ENCODE results near the gene MTMR2. TPM values are rescaled to one million over a fixed set of nuclear protein-coding genes. Genes with fewer than 3 reads are reported as not detected.
A peak's percentile ranks its signal among the peaks of the same experiment; 100 is the strongest.

MTMR2 gene
- polyA plus RNA-seq, 1 of the 3 experiments (the other 2 are of a cell fraction): 8.6 TPM

GRCh38 chr11:95849087-95849825 is 74.7 kb downstream of the MTMR2 start:
- DNase-seq: peak; percentile 22
- TF ChIP-seq SIN3A (IDR thresholded peaks at IDR 0.05; ENCODE audit: borderline replicate concordance, low read depth, low read length) (no peak), CTCF (IDR thresholded peaks at IDR 0.05) (peak; percentile 70), MAX (IDR thresholded peaks at IDR 0.05; ENCODE audit: low read depth) (no peak), RAD21 (IDR thresholded peaks at IDR 0.05; ENCODE audit: low read length) (peak; percentile 64), FOXM1 (IDR thresholded peaks at IDR 0.05; ENCODE audit: low read depth) (no peak), MEF2A (IDR thresholded peaks at IDR 0.05; ENCODE audit: borderline replicate concordance, low read depth) (no peak), NFIC (IDR thresholded peaks at IDR 0.05; ENCODE audit: borderline replicate concordance) (peak; percentile 37; the same call in 1 of the 2 replicates), SMC3 (IDR thresholded peaks at IDR 0.05; ENCODE audit: low read depth, low read length) (peak; percentile 56), FOSL2 (IDR thresholded peaks at IDR 0.05; ENCODE audit: borderline replicate concordance, low read depth) (peak; percentile 49; the same call in 1 of the 2 replicates)
- no peak overlapping the region for H2AFZ ChIP-seq (ENCODE audit: low read depth)
- H3F3A ChIP-seq (replicated peaks; ENCODE audit: insufficient read depth): peaks cover 28% of the 10 kb centered on the region
- ChIA-PET CTCF (interaction anchor here (0.6 to 6.7 kb wide), 13 partner anchors 8 to 577 kb away, joined by 3 to 33 read pairs (median 3); partner anchors contain the start of gene MAML2), POLR2A (no interaction called here)
- H3K9me2 ChIP-seq: no peaks in the 10 kb centered on the region
- H3K27me3 ChIP-seq (ENCODE audit: insufficient read depth): no peaks in the 10 kb centered on the region
- H3K27ac ChIP-seq (ENCODE audit: low read depth in 2 of 2, low read length in 1 of 2): peak overlapping the region in 1 of 2 experiments; percentile 45; a peak in 2 of 4 replicates
- no peak overlapping the region for H3K4me2 ChIP-seq
- H3K9me3 ChIP-seq: no peaks in the 10 kb centered on the region
- H3K4me1 ChIP-seq (ENCODE audit: control insufficient read depth in 1 of 2, insufficient read depth in 2 of 2, low read depth in 1 of 2, low read length in 1 of 2): peaks cover 0 to 6% of the 10 kb centered on the region in 2 experiments; a peak in 2 of 4 replicates
- H3K4me3 ChIP-seq (ENCODE audit: low read depth in 2 of 2, low read length in 1 of 2): no peak overlapping the region; a peak in 1 of 4 replicates
- peaks cover 39 to 64% of the 10 kb centered on the region in 2 experiments for H3K36me3 ChIP-seq (replicated peaks in 1 of 2; ENCODE audit: control insufficient read depth in 1 of 2, insufficient read depth in 2 of 2, low read length in 1 of 2)
- no peaks in the 10 kb centered on the region for H3K79me2 ChIP-seq (ENCODE audit: insufficient read depth)
- H3K9ac ChIP-seq: no peak overlapping the region
- 81% methylated on average over 6 of the region's 6 CpGs for WGBS (ENCODE audit: low lambda C conversion rate)
- no peaks in the 10 kb centered on the region for H4K20me1 ChIP-seq (ENCODE audit: insufficient read depth)

- no peak overlapping the region for H3K4me3 ChIP-seq (ENCODE audit: low read depth in 2 of 2, low read length in 1 of 2)
- H3K36me3 ChIP-seq (replicated peaks in 1 of 2; ENCODE audit: control insufficient read depth in 1 of 2, insufficient read depth in 2 of 2, low read length in 1 of 2): peaks cover 52 to 82% of the 10 kb centered on the region in 2 experiments
- WGBS (ENCODE audit: low lambda C conversion rate): 95% methylated on average over 1 of the region's 1 CpG
- H2AFZ ChIP-seq (ENCODE audit: low read depth): no peak overlapping the region
- no peak overlapping the region; a peak in 1 of 4 replicates for H3K27ac ChIP-seq (ENCODE audit: low read depth in 2 of 2, low read length in 1 of 2)
- peaks cover 13% of the 10 kb centered on the region for H3F3A ChIP-seq (replicated peaks; ENCODE audit: insufficient read depth)
- POLR2A ChIA-PET: no interaction called here
- no peaks in the 10 kb centered on the region for H3K27me3 ChIP-seq (ENCODE audit: insufficient read depth)
- H3K79me2 ChIP-seq (ENCODE audit: insufficient read depth): no peaks in the 10 kb centered on the region
- TF ChIP-seq ZBTB33 (IDR thresholded peaks at IDR 0.05; ENCODE audit: borderline replicate concordance, low read depth): no peak
- TF ChIP-seq FOXJ3 (CRISPR knock-in tag; IDR thresholded peaks at IDR 0.05): no peak
- no peak for TF ChIP-seq POLR2AphosphoS5 (IDR thresholded peaks at IDR 0.05; ENCODE audit: low read depth, low read length)
- TF ChIP-seq FOSL2 (IDR thresholded peaks at IDR 0.05; ENCODE audit: borderline replicate concordance, low read depth): no peak
- no peak for TF ChIP-seq RXRA (IDR thresholded peaks at IDR 0.05; ENCODE audit: borderline replicate concordance, low read depth)
- no peak for TF ChIP-seq USF2 (IDR thresholded peaks at IDR 0.05; ENCODE audit: borderline replicate concordance, low read depth, low read length)
- TF ChIP-seq PBX3 (IDR thresholded peaks at IDR 0.05): no peak
- TF ChIP-seq IRF3 (IDR thresholded peaks at IDR 0.05; ENCODE audit: low read depth, low read length): no peak
- no peak for TF ChIP-seq TAF1 (IDR thresholded peaks at IDR 0.05; ENCODE audit: borderline replicate concordance, low read depth, low read length)
- TF ChIP-seq TEAD4 (IDR thresholded peaks at IDR 0.05; ENCODE audit: borderline replicate concordance, insufficient read depth): no peak
- TF ChIP-seq YY1 (IDR thresholded peaks at IDR 0.05; ENCODE audit: low read depth): no peak
- no peak for DNase-seq
- H3K4me1 ChIP-seq (ENCODE audit: control insufficient read depth in 1 of 2, insufficient read depth in 2 of 2, low read depth in 1 of 2, low read length in 1 of 2): peaks cover 0 to 6% of the 10 kb centered on the region in 2 experiments; a peak in 2 of 4 replicates
- no peaks in the 10 kb centered on the region for H3K9me2 ChIP-seq
- no peak overlapping the region for H3K4me2 ChIP-seq
- CTCF ChIA-PET: interaction anchor here (3.2 to 6.7 kb wide), 2 partner anchors 9 to 498 kb away, joined by 13 to 33 read pairs; partner anchors contain the start of gene MAML2
- no peaks in the 10 kb centered on the region for H4K20me1 ChIP-seq (ENCODE audit: insufficient read depth)
- H3K9ac ChIP-seq: no peak overlapping the region
- H3K9me3 ChIP-seq: no peaks in the 10 kb centered on the region
Observed at GRCh38 chr11:95845167-95845566, 78.7 kb downstream of the MTMR2 start.
